H9 (cell line): ENCODE data around the gene MGRN1. TPM values are rescaled to one million over a fixed set of nuclear protein-coding genes. Genes with fewer than 3 reads are reported as not detected.

Experiments used
- DNase-seq: peaks from one replicate; pipeline ENCODE4 v3.0.0-alpha.2; 2017
- H2AFZ ChIP-seq: one replicate; pipeline ENCODE4 v1.6.1; 2013; ENCODE audit warnings: mild to moderate bottlenecking, low read length, control low read depth, moderate library complexity
- H2AK5ac ChIP-seq: 2 replicates; pipeline ENCODE4 v1.6.1; 2013; ENCODE audit warnings: low read length, control low read depth, mixed read lengths; ENCODE audit not compliant: insufficient read length
- H2BK120ac ChIP-seq: one replicate; pipeline ENCODE4 v1.6.1; 2013; ENCODE audit warnings: low read depth, mild to moderate bottlenecking, low read length, control low read depth, inconsistent platforms; ENCODE audit not compliant: poor library complexity, severe bottlenecking
- H2BK12ac ChIP-seq: 2 replicates; pipeline ENCODE4 v1.6.1; 2013; ENCODE audit warnings: low read length, control low read depth, mixed read lengths, low read depth; ENCODE audit not compliant: insufficient read length
- H2BK15ac ChIP-seq: 2 replicates; pipeline ENCODE4 v1.6.1; 2013; ENCODE audit warnings: low read depth, low read length, control low read depth
- H2BK20ac ChIP-seq: one replicate; pipeline ENCODE4 v1.6.1; 2013; ENCODE audit warnings: low read depth, mild to moderate bottlenecking, low read length, control low read depth, inconsistent platforms; ENCODE audit not compliant: poor library complexity, severe bottlenecking
- H2BK5ac ChIP-seq: 2 replicates; pipeline ENCODE4 v1.6.1; 2013; ENCODE audit warnings: low read length, control low read depth, mixed read lengths; ENCODE audit not compliant: insufficient read length
- H3K14ac ChIP-seq: 2 replicates; pipeline ENCODE4 v1.6.1; 2013; ENCODE audit warnings: low read length, control low read depth; ENCODE audit not compliant: insufficient read depth
- H3K18ac ChIP-seq: 2 replicates; pipeline ENCODE4 v1.6.1; 2013; ENCODE audit warnings: low read depth, mild to moderate bottlenecking, mixed read lengths, low read length, control low read depth; ENCODE audit not compliant: insufficient read length
- H3K23ac ChIP-seq: 2 replicates; pipeline ENCODE4 v1.6.1; 2013; ENCODE audit warnings: low read length, control low read depth, mixed read lengths, low read depth; ENCODE audit not compliant: insufficient read length
- H3K23me2 ChIP-seq: 2 replicates; pipeline ENCODE4 v1.6.1; 2013; ENCODE audit warnings: low read depth, mild to moderate bottlenecking, mixed read lengths, low read length, control low read depth; ENCODE audit not compliant: insufficient read length, poor library complexity, severe bottlenecking
- H3K27ac ChIP-seq: 2 replicates; pipeline ENCODE4 v1.5.1; 2013; ENCODE audit warnings: low read length, control low read depth, mixed read lengths, low read depth; ENCODE audit not compliant: insufficient read length
- H3K27me3 ChIP-seq: 2 replicates; pipeline ENCODE4 v1.6.1; 2013; ENCODE audit warnings: low read length, control low read depth, inconsistent platforms; ENCODE audit not compliant: insufficient read depth
- H3K4ac ChIP-seq: 2 replicates; pipeline ENCODE4 v1.6.1; 2013; ENCODE audit warnings: low read depth, mild to moderate bottlenecking, control low read depth, inconsistent platforms, low read length, moderate library complexity
- H3K4me1 ChIP-seq: 2 replicates; pipeline ENCODE4 v1.6.1; 2013; ENCODE audit warnings: low read length, control low read depth, inconsistent platforms; ENCODE audit not compliant: insufficient read depth
- H3K4me2 ChIP-seq: 2 replicates; pipeline ENCODE4 v1.6.1; 2013; ENCODE audit warnings: low read length, control low read depth, mixed read lengths; ENCODE audit not compliant: insufficient read length, insufficient read depth
- H3K56ac ChIP-seq: 2 replicates; pipeline ENCODE4 v1.6.1; 2013; ENCODE audit warnings: low read depth, mild to moderate bottlenecking, mixed read lengths, low read length, control low read depth; ENCODE audit not compliant: insufficient read length
- H3K79me1 ChIP-seq: 2 replicates; pipeline ENCODE4 v1.6.1; 2013; ENCODE audit warnings: low read depth, mild to moderate bottlenecking, moderate library complexity, low read length, control low read depth, inconsistent platforms; ENCODE audit not compliant: insufficient read depth, poor library complexity, severe bottlenecking
- H3K79me2 ChIP-seq: 2 replicates; pipeline ENCODE4 v1.6.1; 2013; ENCODE audit warnings: low read length, control low read depth, inconsistent platforms; ENCODE audit not compliant: insufficient read depth
- H3K9ac ChIP-seq: 2 replicates; pipeline ENCODE4 v1.6.1; 2013; ENCODE audit warnings: low read length, control low read depth, mixed read lengths; ENCODE audit not compliant: insufficient read length; ENCODE audit errors: extremely low read depth
- H3K9me3 ChIP-seq: one replicate; pipeline ENCODE4 v1.6.1; 2013; ENCODE audit warnings: low read depth, low read length, inconsistent platforms; ENCODE audit not compliant: control insufficient read depth
- H3T11ph ChIP-seq: one replicate; pipeline ENCODE4 v1.6.1; 2013; ENCODE audit warnings: mild to moderate bottlenecking, low read length, control low read depth, inconsistent platforms
- H4K20me1 ChIP-seq: one replicate; pipeline ENCODE4 v1.6.1; 2013; ENCODE audit not compliant: control insufficient read depth, insufficient read length, insufficient read depth
- H4K5ac ChIP-seq: 2 replicates; pipeline ENCODE4 v1.6.1; 2013; ENCODE audit warnings: low read depth, mild to moderate bottlenecking, mixed read lengths, low read length, control low read depth; ENCODE audit not compliant: insufficient read length
- H4K8ac ChIP-seq: replicated peaks from 2 replicates; pipeline ENCODE4 v1.6.1; 2013; ENCODE audit warnings: low read length, control low read depth, mixed read lengths, low read depth; ENCODE audit not compliant: insufficient read length
- H4K91ac ChIP-seq: 2 replicates; pipeline ENCODE4 v1.6.1; 2013; ENCODE audit warnings: low read depth, mild to moderate bottlenecking, moderate library complexity, mixed read lengths, low read length, control low read depth; ENCODE audit not compliant: insufficient read length
- H3K27ac Mint-ChIP-seq, 3 experiments: 2 replicates in 2 of 3; 3 replicates in 1 of 3; pipeline ENCODE4 v1.8.0; 2020 to 2021; ENCODE audit warnings: mixed read lengths in 3 of 3, mild to moderate bottlenecking in 1 of 3, moderate library complexity in 1 of 3
- H3K27me3 Mint-ChIP-seq: 2 replicates; pipeline ENCODE4 v1.8.0; 2021; ENCODE audit warnings: low read depth, mild to moderate bottlenecking, moderate library complexity, mixed read lengths
- H3K36me3 Mint-ChIP-seq, 3 experiments: 2 replicates in 2 of 3; 3 replicates in 1 of 3; pipeline ENCODE4 v1.8.0; 2020 to 2021; ENCODE audit warnings: low read depth in 3 of 3, mixed read lengths in 3 of 3; ENCODE audit not compliant: insufficient read depth in 1 of 3
- H3K4me1 Mint-ChIP-seq, 2 experiments: 2 replicates each; pipeline ENCODE4 v1.8.0; 2020; ENCODE audit warnings: mixed read lengths in 2 of 2
- H3K4me3 Mint-ChIP-seq, 2 experiments: 2 replicates in 1 of 2; 3 replicates in 1 of 2; pipeline ENCODE4 v1.8.0; 2020 to 2021; ENCODE audit warnings: mild to moderate bottlenecking in 2 of 2, mixed read lengths in 2 of 2, moderate library complexity in 1 of 2
- H3K9me3 Mint-ChIP-seq, 2 experiments: 2 replicates in 1 of 2; 3 replicates in 1 of 2; pipeline ENCODE4 v1.8.0; 2020; ENCODE audit warnings: mild to moderate bottlenecking in 2 of 2, mixed read lengths in 2 of 2, moderate library complexity in 1 of 2
- WGBS: extraction: QIAGEN DNeasy Blood & Tissue Kit; methylation state at CpG from one replicate; pipeline ENCODE4 v1.1.7; 2013; ENCODE audit warnings: missing lambda C conversion rate, low lambda C conversion rate, mixed read lengths; ENCODE audit not compliant: insufficient read length; ENCODE audit errors: extremely low coverage; 5-methylcytosine and 5-hydroxymethylcytosine counted together
- total RNA-seq: library from RNA; stranded (reverse); gene quantifications from 2 replicates; pipeline ENCODE4 v1.2.1, GENCODE V29; 2021
- TF ChIP-seq, protein P1 (sequence below): fragments of 200-600 bp; sonication (generic); conservative IDR thresholded peaks from 3 replicates; pipeline ENCODE4 v1.8.0; 2021; ENCODE audit warnings: antibody characterized with exemption, mild to moderate bottlenecking

The MGRN1 gene
- total RNA-seq, 1 experiment from 2014 or later: 91.6 TPM

DNA sequence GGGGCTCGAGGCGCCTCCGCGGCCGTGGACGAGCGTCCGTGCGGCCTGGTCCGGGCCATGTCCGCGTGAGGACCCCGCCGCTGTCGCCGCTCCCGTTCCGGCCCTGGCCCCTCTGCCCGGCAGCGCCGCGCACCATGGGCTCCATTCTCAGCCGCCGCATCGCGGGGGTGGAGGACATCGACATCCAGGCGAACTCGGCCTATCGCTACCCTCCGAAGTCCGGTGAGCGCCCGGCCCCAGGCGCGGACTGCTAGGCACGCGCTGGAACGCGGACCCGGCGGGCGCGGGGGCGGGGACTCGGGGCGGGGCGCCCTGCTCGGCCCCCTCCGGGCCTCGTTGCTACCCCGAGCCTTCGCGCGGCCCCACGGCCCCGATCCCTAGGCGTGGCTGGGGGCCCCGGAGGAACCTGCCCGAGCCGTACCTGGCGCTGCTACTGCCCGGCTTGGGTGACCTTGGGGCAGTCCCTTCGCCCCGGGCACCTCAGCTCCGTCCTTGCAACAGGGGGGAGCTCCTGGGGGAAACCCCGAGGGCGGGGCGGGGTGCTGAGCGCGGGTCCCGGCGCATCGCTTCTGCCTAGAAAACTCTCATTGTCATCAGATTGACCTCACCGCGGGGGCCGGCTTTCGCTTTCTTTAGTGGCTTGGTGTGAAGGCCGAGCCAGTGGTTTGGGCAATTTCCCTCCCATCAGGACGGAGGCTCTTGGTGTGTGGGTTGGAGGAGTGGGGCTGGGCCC lies 367 bp downstream of the MGRN1 start:
- H3T11ph ChIP-seq: no peak overlapping the region
- H3K27ac ChIP-seq: no peak overlapping the region
- H3K18ac ChIP-seq: peak overlapping the region; percentile 63
- DNase-seq: peak; percentile 77
- H2BK20ac ChIP-seq: no peak overlapping the region
- Mint-ChIP-seq H3K9me3 (peaks cover 0 to 2% of the 10 kb centered on the region in 2 experiments; a peak in 2 of 5 replicates), H3K27me3 (no peaks in the 10 kb centered on the region), H3K4me1 (peaks cover 16 to 20% of the 10 kb centered on the region in 2 experiments), H3K36me3 (peaks cover 16 to 20% (median 16%) of the 10 kb centered on the region in 3 experiments), H3K4me3 (peak overlapping the region; percentile 89 to 98), H3K27ac (peak overlapping the region; percentile 95 to 97 (median 96); a peak in 6 of 7 replicates)
- H3K4me2 ChIP-seq: peak overlapping the region; percentile 79
- H3K27me3 ChIP-seq: no peaks in the 10 kb centered on the region
- H3K9me3 ChIP-seq: no peaks in the 10 kb centered on the region
- no peaks in the 10 kb centered on the region for H3K4me1 ChIP-seq
- H4K8ac ChIP-seq: no peak overlapping the region
- peaks cover 10% of the 10 kb centered on the region for H3K23me2 ChIP-seq
- no CpG with 5 or more reads among the region's 80 CpGs for WGBS
- H2BK5ac ChIP-seq: no peak overlapping the region
- no peak overlapping the region for H3K56ac ChIP-seq
- TF ChIP-seq, protein P1, sequence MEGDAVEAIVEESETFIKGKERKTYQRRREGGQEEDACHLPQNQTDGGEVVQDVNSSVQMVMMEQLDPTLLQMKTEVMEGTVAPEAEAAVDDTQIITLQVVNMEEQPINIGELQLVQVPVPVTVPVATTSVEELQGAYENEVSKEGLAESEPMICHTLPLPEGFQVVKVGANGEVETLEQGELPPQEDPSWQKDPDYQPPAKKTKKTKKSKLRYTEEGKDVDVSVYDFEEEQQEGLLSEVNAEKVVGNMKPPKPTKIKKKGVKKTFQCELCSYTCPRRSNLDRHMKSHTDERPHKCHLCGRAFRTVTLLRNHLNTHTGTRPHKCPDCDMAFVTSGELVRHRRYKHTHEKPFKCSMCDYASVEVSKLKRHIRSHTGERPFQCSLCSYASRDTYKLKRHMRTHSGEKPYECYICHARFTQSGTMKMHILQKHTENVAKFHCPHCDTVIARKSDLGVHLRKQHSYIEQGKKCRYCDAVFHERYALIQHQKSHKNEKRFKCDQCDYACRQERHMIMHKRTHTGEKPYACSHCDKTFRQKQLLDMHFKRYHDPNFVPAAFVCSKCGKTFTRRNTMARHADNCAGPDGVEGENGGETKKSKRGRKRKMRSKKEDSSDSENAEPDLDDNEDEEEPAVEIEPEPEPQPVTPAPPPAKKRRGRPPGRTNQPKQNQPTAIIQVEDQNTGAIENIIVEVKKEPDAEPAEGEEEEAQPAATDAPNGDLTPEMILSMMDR: no peak
- peak overlapping the region; percentile 45 for H3K9ac ChIP-seq
- H2AFZ ChIP-seq: no peak overlapping the region
- peaks cover 17% of the 10 kb centered on the region; the same call in 1 of the 2 replicates for H3K79me2 ChIP-seq
- no peaks in the 10 kb centered on the region for H4K20me1 ChIP-seq
- H3K23ac ChIP-seq: no peak overlapping the region
- H2BK12ac ChIP-seq: no peak overlapping the region
- peaks cover 10% of the 10 kb centered on the region for H3K79me1 ChIP-seq
- no peak overlapping the region for H2BK120ac ChIP-seq
- no peak overlapping the region for H2AK5ac ChIP-seq
- no peak overlapping the region for H4K91ac ChIP-seq
- H2BK15ac ChIP-seq: no peak overlapping the region
- no peak overlapping the region for H3K4ac ChIP-seq
- H3K14ac ChIP-seq: peak overlapping the region; percentile 65
- no peak overlapping the region for H4K5ac ChIP-seq
